GM06990 (cell line): ENCODE results near the gene ROMO1.
"Not testable (repeated sequence)": the region's sequence is repeated elsewhere in the genome, so short reads cannot be mapped to it uniquely, and the experiment has no call there.

Source experiments
- DNase-seq: peaks from one replicate; pipeline ENCODE4 v3.0.0-alpha.2; 2011; ENCODE audit not compliant: insufficient read length; ENCODE audit errors: extremely low read depth
- H3K27me3 ChIP-seq: replicated peaks from 2 replicates; pipeline ENCODE4 v1.6.0; 2011; ENCODE audit warnings: low read length; ENCODE audit not compliant: control insufficient read depth, insufficient read depth
- H3K36me3 ChIP-seq: 2 replicates; pipeline ENCODE4 v1.5.1; 2011; ENCODE audit warnings: low read length; ENCODE audit not compliant: control insufficient read depth, insufficient read depth
- H3K4me3 ChIP-seq: replicated peaks from 2 replicates; pipeline ENCODE4 v1.5.1; 2011; ENCODE audit warnings: low read depth, mild to moderate bottlenecking, control low read depth, low read length
- CTCF ChIP-seq: IDR thresholded peaks from 2 replicates; pipeline ENCODE4 v1.5.1; 2011; ENCODE audit warnings: low read length, control low read depth, mild to moderate bottlenecking, inconsistent platforms; ENCODE audit not compliant: insufficient read depth, poor library complexity, severe bottlenecking

ROMO1 gene

GRCh38 chr20:35710039-35710438, 10.8 kb downstream of the ROMO1 start:
- no peak for DNase-seq
- Histone ChIP-seq H3K36me3 (peaks cover 18% of the 10 kb centered on the region), H3K4me3 (no peak overlapping the region), H3K27me3 (no peaks in the 10 kb centered on the region)
- TF ChIP-seq CTCF: no peak

GRCh38 chr20:35710884-35711587, 11.8 kb downstream of the ROMO1 start:
- Histone ChIP-seq H3K36me3 (peaks cover 17% of the 10 kb centered on the region), H3K4me3 (no peak overlapping the region)
- no peak for TF ChIP-seq CTCF

GRCh38 chr20:35711588-35712209, 12.5 kb downstream of the ROMO1 start:
- H3K36me3 ChIP-seq: peaks cover 19% of the 10 kb centered on the region
- TF ChIP-seq CTCF: no peak
- DNase-seq: no peak
- H3K4me3 ChIP-seq: no peak overlapping the region
- H3K27me3 ChIP-seq: no peaks in the 10 kb centered on the region

More at GRCh38 chr20:35710884-35711587, 11.8 kb downstream of the ROMO1 start:
- no peaks in the 10 kb centered on the region for H3K27me3 ChIP-seq
- no peak for DNase-seq

- peaks cover 20% of the 10 kb centered on the region for H3K36me3 ChIP-seq
- not testable (repeated sequence) for H3K27me3 ChIP-seq, DNase-seq, H3K4me3 ChIP-seq
Measured at GRCh38 chr20:35713120-35713519, 13.9 kb downstream of the ROMO1 start.

- Histone ChIP-seq H3K4me3 (no peak overlapping the region), H3K36me3 (peaks cover 22% of the 10 kb centered on the region), H3K27me3 (no peaks in the 10 kb centered on the region)
- no peak for DNase-seq
- no peak for TF ChIP-seq CTCF
Measured at GRCh38 chr20:35714127-35714526, 14.9 kb downstream of the ROMO1 start.

- H3K4me3 ChIP-seq: no peak overlapping the region
- H3K27me3 ChIP-seq: no peaks in the 10 kb centered on the region
- TF ChIP-seq CTCF: no peak
- no peak for DNase-seq
- H3K36me3 ChIP-seq: peaks cover 28% of the 10 kb centered on the region
Measured at GRCh38 chr20:35715652-35716051, 16.4 kb downstream of the ROMO1 start.
